ENCODE data around the gene CERS1. TPM values are rescaled to one million over a fixed set of nuclear protein-coding genes. Genes with fewer than 3 reads are reported as not detected.

CERS1 gene
- total RNA-seq, 2 donors from 2014 or later: 38.7 TPM; not detected in 1

DNA sequence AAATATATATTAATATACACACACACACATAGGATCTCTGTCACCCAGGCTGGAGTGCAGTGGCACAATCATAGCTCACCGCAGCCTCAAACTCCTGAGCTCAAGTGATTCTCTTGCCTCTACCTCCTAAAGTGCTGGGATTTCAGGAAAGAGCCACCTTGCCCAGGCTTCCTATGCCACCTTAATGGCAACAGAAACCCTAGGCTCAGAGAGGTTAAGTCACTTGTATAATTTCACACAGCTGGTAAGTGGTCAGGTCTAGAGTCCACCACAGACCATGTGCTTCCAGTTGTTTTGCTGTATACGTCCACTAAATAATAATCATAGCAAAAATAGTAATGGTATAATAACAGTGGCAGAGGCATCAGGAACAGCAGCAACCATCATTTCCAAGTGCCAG lies 65.5 kb downstream of the CERS1 start:
- TF ChIP-seq POLR2AphosphoS5 (IDR thresholded peaks at IDR 0.05) (no peak), POLR2A (IDR thresholded peaks at IDR 0.05) (no peak), CTCF (IDR thresholded peaks at IDR 0.05) (no peak)
- no peak overlapping the region for H3K4me3 ChIP-seq
- H3K27ac ChIP-seq: no peak overlapping the region
- H3K9me3 ChIP-seq: no peaks in the 10 kb centered on the region
- H3K36me3 ChIP-seq: no peaks in the 10 kb centered on the region
- WGBS: 91% methylated on average over 2 of the region's 2 CpGs
- no peak for DNase-seq (ENCODE audit: low spot score)
- intact Hi-C loops (cut with DNase I): no loop called here
- H3K4me1 ChIP-seq (replicated peaks): no peaks in the 10 kb centered on the region
- no peaks in the 10 kb centered on the region for H3K27me3 ChIP-seq (replicated peaks; ENCODE audit: insufficient read depth)

- Histone ChIP-seq H3K4me3 (no peak overlapping the region), H3K27ac (no peak overlapping the region), H3K9me3 (no peaks in the 10 kb centered on the region), H3K36me3 (no peaks in the 10 kb centered on the region), H3K27me3 (replicated peaks; ENCODE audit: insufficient read depth) (no peaks in the 10 kb centered on the region), H3K4me1 (replicated peaks) (no peaks in the 10 kb centered on the region)
- intact Hi-C loops (cut with DNase I): no loop called here
- DNase-seq (ENCODE audit: low spot score): no peak
- 50% methylated on average over 6 of the region's 6 CpGs for WGBS
- no peak for TF ChIP-seq POLR2AphosphoS5 (IDR thresholded peaks at IDR 0.05)
- TF ChIP-seq POLR2A (IDR thresholded peaks at IDR 0.05): no peak
- TF ChIP-seq CTCF (IDR thresholded peaks at IDR 0.05): no peak
Measured at GRCh38 chr19:18828786-18829185, 67.2 kb downstream of the CERS1 start.

Other genes starting within 250 kb of the CERS1 start
- 10 to 100 TPM in 1 of 2 donors, 1 to 10 TPM in 1; 6.7 to 24.4 TPM for gene CRTC1, start 212.5 kb downstream of the CERS1 start, total RNA-seq
- 1 to 10 TPM in 1 of 2 donors, under 1 TPM in 1; 0.09 to 2.0 TPM for gene COMP, start 104.9 kb downstream of the CERS1 start, total RNA-seq
- gene UPF1, start 64.2 kb downstream of the CERS1 start, total RNA-seq: 100 to 1,000 TPM; 105 to 171 TPM
- gene COPE, start 23.2 kb upstream of the CERS1 start, total RNA-seq: 100 to 1,000 TPM; 402 to 553 TPM
- gene DDX49, start 23.6 kb upstream of the CERS1 start, total RNA-seq: 10 to 100 TPM; 72.0 to 91.2 TPM
- 10 to 100 TPM; 21.9 to 29.5 TPM for gene HOMER3, start 45.1 kb upstream of the CERS1 start, total RNA-seq
- 10 to 100 TPM; 41.8 to 99.6 TPM for gene SUGP2, start 137.4 kb upstream of the CERS1 start, total RNA-seq
- 10 to 100 TPM; 36.1 to 43.3 TPM for gene ARMC6, start 137.4 kb upstream of the CERS1 start, total RNA-seq
- gene SLC25A42, start 167.8 kb upstream of the CERS1 start, total RNA-seq: 10 to 100 TPM; 11.5 to 18.6 TPM
- 10 to 100 TPM; 24.0 to 40.9 TPM for gene TMEM161A, start 242.3 kb upstream of the CERS1 start, total RNA-seq